Activated T-cell treated with anti-CD3 and anti-CD28 coated beads for 4 hours (primary cell): Measurements from ENCODE around the gene ELMO1.

Source experiments
- DNase-seq: peaks from one replicate; pipeline ENCODE4 v3.0.0-alpha.2; 2020

Gene ELMO1

DNA sequence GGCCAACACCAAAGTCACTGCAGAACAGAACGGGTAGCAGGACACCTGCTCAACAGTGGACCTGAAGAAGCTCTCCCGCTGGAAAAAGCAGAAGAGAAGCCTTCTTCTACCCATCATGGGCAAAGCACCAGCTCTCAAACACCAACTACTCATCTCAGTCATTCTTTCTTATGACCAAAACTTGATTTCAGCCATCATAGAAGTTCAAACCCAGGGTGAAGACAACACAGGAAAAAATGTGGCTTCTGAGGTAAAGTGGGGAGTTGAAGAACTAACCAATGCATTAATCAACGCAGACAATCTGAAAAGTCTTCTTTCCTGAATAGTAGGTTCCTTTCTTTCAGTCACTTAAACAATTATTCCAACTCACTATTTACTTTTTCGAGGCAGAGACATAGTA, 83.3 kb downstream of the ELMO1 start:
- no peak for DNase-seq

DNA sequence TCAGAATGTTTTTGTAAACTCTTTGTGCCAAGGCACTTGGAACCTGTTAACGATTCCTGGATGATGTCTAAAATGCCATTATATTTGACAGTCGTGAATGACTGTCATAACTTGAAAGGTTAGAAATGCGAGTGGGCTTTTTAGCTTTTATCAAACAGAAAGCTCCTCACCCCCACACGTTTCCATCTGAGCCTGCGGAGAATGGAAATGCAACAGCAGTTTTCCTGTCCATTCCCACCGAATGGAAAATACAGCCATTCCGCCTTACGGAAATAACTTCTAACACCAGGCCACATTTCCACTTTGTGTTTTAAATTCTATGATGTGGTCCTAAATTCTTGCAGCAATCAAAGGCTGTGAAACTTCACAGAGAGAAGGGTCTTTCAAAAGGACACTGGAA, 83.8 kb downstream of the ELMO1 start:
- no peak for DNase-seq

DNA sequence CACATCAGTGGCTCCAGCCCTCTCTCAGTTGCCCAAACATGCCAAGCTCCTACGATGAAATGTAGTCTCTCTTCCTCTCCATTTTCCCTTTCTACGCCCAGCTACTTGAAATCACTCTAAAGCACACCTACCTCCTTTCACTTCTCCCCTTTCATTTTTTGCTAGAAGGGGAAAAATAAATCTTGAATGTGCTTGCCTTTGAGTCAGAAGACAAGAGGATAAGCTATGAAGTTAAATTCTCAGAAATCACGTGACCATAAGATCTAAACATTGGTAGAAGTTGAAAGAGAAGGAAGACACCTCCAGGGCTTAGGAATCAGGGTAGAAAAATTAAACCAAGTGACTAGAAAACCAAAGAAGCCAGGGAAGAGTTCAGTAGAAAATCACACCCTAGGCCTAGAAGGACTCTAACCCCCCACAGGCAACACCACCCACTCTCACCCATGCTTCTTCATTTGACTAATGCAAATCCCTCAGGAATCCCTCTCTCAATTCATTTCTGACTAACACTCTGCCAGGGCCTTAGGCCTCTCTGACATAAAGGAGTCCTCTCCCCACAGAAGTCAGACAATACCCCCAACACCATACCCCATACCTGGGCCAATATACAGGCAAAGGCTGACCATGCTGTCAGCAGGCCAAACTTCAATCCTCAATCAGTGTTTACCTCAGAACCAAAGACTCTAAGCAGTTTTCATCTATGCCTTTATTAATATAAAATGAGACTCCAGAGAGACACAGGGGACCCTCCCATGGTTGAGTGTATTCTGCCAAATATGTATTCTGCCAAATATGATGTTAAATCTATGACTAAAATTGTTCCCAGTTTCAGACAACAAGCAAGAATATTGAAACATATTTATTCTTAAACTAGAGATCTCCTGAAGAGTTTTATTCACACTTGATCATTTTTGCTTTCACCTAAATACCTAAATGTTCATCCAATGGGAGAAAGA, 84.8 kb downstream of the ELMO1 start:
- DNase-seq = no peak

DNA sequence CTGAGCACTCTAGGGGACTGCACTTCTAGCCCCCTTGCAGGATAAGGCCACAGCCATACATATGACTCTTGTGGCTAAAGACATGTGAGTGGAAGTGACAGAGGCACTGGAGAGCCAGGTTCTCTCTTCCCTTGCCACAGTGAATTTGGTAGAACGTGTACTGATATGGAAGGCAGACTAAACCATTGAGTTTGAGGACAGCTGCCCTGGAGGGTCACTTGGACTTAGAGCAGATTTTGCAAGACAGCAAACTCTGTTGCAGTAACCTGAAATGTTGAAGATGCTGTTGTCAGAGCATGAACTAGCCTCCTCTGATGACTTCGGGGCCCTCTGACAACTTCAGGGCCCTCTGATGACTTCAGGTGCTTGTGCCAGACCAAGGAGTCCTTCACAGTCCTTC, 85.9 kb downstream of the ELMO1 start:
- no peak for DNase-seq

DNA sequence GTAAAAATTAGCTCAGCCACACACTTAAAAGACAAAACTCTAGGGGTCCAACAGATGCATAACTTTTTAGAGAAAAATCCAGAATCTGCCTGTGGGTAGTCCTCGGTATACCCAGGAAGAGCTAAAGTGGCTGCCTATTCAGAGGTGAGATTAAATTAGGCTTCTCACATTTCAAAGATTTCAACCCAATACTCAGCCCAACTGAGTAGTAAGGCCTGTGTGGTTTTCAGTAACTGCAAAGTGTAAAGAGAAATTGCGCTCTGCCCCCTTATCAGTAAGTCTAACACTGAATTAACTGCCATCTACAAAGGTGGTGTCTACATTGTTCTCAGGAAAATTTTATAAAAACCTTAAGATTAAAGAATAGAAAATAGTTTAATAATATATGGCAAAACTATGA, 88.2 kb downstream of the ELMO1 start:
- DNase-seq = no peak

DNA sequence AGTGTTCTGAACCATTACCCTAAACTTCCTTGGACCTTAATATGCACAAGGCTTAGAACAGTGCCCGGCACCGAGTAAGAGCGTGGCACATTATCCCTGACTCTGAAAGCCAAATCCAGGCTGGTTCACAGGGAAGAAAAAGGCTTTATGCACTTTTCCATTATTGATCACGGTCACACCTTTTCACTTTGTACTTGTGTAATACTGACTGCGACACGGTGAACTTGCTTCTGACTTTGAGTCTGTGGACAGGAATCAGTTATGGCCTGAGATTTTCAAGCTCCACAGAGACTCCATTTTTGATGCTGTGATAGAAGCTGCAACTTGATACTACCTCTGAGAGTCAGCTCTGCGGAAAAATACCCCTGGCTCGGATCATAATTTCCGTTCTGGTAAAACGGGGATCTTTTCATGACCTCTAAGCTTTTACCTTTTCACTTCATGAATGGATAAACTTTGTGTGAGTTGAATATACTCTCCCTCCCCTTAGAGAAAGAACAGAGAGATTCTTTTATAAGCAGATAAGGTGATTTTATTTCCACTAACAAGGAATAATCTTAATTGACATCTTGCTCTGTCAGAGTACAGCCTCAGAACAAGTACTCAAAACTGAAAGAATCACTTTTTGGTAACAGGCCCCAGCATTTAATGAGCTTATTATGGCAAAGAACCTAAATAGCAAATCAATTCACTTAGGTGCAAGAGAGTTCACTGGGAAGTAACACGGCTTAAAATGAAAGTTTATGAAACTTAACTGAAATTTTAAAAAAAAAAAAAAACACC, 88.8 kb downstream of the ELMO1 start:
- DNase-seq = no peak

DNA sequence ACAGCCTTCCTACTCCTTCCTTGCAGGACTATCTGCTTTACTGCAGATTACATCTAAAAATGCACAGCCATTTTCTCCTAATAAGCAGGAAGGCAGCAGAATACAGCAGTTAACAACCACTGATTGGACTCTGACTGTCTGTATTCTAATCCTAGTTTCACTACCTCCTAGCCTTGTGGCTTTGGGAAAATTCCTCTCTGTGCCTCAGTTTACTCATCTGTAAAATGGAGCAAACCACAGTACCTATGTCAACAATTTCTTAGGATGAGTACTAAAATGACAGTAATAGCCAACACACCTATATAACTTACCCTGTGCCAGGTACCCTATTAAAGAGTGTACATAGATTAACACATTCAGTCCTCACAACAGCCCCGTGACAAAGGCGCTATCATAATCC, 89.5 kb downstream of the ELMO1 start:
- no peak for DNase-seq

DNA sequence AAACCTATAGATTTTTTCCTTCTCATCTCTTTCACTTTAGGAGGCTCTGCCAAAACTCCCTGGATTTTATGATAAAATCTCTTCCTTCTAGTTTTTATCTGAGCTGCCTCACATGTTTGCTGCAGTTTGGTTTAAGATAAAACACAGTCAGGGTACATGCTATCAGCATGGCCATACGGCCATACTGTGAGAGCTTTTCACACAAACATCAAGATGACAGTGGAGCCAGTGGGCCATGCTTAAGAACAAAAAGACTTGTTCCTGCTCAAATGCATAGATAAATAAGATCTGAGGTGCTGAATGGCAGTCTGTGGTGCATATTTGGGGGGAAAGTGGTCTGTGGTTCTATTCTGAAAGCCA, 91.0 kb downstream of the ELMO1 start:
- DNase-seq = no peak

DNA sequence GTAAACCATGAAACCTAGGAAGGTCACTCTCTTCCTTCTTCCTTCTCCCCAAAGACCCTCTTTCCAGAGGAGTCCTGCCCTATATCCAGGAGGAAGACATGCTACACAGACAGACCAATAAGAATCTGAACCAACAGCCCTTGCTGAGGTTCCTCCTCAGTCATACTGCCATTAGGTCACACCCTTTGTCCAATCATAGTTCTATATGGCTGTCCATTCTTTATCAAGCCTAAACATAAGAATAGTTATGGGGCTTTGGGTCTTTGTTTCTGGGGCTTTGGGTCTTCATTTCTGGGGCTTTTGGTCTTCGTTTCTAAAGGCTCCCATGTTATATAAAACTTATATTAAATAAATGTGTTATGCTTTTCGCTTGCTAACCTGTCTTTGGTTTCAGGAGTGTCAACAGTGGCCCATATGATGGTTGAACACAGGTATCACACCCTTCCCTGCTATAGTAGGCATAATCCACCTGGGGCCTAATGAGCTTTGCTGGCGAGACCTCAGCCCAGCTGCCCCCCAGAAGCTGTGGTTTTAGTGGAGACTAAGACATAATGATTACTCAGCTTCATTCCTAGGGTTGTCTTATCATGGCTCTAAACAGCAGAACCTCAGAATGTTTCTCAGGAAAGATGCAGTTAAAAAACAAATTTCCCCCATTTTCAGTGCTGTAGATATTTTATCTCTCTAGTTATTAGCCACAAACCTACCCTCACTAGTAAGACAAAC, 91.6 kb downstream of the ELMO1 start:
- DNase-seq = no peak

DNA sequence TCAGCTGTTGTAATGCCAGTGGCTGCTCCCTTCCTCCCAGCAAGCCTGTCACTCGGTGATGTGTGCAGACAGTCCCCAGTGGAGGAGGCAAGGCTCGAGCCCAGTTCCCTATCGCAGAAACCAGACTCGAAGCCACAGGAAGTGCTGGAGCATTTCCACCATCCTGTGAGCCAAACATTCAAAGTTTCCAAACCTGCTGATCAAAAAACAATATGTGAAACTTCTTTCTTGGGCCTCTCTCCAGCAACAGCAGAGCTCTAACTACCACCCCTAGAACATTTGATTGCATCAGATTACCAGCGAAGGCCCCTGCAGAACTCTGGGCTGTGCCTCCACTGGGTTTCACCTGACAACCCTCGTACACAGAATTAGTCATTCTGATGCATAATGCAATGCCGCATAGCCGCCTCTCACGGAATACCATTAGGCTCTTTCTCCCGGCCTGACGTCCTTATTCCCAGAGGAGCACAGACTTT, 94.0 kb downstream of the ELMO1 start:
- no peak for DNase-seq

DNA sequence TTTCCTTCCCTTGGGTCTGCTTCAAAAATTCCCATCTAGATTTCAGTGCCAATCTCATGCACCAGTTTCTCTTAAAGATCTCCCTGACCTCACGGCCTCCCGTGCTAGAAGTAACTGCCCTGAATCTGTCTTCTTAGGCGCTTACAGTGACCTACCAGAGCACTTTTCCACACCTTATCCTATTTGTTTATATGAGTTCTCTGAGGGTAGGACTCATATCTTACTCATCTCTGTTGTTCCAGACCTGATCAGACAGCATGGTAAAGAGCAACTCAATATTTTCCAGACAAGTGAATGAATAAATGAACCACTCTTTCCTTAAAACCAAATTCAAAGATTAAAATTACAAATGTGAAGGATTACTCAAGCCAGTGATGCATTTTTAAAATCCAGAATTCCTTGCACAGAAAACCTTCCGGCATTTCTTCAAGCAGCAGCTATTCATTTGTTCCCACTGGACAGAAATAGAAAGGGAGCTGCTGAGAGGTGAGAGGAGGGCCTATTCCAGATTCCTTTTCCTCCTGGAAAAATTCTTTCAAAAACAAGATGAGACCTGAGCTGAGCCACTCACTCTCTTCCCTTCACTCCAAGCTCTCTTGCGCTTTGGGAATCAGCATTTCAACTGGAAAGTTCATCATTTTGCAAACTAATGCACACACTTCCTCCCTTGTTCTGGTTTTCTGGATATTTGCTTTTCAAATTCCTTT, 94.6 kb downstream of the ELMO1 start:
- no peak for DNase-seq

DNA sequence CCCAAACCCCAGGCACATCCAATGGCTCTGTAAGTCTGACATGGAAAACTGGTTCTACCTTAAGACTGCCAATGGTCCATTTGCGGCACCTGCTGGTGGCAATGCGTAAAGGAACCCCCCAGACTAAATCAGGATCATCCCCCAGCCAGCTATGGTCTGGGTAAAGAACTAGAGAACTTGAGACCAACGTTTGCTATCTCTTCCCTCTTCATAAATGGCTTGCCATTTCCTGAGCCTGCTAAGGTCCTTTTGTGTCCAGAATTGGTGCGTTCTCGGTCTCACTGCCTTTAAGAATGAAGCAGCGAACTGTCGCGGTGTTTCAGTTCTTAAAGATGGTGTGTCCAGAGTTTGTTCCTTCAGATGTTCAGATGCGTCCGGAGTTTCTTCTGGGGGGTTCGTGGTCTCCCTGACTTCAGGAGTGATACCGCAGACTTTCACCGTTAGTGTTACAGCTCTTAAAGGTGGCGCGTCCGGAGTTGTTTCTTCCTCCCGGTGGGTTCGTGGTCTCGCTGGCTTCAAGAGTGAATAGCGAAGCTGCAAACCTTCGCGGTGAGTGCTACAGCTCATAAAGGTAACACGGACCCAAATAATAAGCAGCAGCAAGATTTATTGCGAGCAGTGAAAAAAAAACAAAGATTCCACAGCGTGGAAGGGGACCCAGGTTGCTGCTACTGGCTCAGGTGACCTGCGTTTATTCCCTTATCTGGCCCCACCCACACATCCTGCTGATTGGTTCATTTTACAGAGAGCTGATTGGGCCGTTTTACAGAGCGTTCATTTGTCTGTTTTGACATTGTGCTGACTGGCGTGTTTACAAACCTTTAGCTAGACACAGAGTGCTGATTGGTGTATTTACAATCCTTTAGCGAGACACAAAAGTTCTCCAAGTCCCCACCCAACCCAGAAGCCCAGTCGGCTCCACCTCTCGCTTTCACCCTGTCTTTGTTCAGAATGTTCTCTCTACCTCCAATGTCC, 95.4 kb downstream of the ELMO1 start:
- peak; percentile 62 for DNase-seq

DNA sequence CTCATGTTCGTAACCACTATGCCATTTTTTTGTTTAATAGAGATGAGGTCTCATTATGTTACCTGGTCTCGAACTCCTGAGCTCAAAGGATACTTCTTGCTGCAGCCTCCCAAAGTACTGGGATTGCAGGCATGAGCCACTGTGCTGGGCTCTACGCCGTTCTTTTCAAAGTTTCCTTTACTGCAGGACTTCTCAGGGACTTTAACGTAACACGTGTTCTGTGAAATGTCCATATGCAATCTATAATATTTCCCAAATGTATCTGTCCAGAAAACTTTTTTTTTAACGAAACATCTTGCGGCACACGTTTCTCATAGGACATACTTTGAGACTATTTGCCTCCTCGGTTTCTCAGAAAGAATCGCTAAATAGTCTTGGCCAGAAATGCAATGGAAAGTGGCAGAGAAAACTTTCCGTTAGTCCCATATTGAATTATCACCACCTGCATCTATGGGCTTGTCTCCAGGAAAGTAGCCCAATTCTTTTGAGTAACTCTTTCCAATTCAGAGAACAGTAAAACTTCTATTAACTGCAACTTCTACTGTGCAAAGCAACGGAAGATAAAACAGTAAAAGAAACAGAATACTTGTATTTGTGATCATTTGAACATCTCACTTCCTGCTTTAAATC, 96.3 kb downstream of the ELMO1 start:
- no peak for DNase-seq

DNA sequence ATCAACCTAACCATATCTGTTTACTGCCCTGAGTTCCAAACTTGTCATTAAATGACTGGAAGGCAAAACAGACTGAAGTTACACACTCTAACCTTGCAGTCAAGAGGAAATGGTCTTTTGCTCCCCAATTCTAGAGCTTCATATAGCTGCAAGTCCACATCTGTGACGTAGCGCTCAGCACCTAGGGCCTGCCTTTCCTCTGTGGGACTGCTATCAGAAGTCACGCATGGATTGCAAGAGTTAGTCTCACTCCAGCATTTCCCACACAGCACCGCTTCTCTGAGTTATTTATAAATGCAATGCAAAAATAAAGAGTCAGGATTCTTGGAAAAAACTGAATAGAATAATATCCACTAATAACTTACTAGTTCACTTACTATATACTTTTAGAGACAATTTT, 96.9 kb downstream of the ELMO1 start:
- no peak for DNase-seq

DNA sequence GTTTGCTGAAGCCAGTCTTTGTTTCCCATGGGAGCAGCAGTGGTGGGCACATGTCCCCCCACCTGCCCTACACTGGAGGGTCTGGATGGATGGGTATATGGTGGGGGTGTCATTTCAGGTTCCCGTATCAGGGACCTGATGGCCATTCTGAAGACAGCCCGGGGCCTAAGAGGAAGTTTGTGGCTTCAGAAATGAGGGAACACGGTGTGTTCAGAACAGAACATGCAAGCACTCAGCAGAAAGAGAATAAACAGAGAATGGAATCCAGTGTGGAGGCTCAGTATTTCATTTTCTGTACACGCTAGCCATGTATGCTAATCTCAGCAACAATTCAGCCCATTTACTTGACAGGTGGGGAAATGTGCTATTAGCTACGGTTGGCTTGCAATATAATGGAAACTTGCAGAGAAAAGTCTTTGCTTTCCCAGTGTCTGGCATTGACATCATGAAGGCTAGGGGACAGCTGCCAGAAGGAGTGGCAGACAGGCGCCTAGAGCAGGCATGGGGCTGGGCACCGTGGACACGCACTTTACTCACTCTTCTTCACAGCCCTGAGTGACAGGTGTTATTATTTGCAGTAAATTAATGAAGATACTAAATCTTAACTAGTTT, 98.6 kb downstream of the ELMO1 start:
- DNase-seq = no peak

DNA sequence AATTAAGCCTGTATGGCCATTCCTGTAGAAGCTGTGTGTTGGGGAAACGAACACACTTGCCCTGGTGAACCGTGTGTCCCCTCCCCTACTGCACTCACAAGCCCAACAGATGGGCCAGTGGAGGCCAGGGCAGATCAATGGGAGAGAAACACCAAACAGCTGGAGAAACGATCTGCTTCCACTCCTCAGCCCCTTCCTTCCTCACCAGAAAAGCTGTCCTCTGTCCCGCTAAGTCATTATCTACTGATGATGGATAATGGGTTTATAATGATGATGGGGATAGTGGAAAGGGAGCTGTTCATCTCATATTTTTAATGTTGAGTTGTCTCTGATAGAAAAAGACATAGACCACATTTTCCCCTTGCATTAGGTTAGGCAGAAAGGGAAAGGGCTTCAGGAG, 99.7 kb downstream of the ELMO1 start:
- DNase-seq = no peak

DNA sequence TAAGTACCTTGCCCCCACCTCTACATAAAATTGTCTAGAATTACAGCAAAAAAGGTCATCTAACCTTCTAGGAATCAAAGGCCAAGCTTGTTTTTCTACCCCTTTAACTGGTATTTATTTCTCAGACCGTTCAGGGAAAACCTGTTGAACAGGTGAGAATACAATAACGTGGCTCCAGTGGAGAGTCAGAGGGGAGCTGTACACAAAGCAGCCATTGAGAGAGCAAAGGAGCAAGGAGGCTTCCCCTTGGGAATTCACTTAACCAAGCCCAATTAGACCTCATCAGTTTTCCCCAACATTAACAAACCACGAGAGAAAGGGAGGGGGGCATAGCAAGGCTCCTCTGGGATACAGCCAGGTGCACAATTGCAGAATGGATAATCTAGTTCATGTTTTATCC, 101.9 kb downstream of the ELMO1 start:
- no peak for DNase-seq

DNA sequence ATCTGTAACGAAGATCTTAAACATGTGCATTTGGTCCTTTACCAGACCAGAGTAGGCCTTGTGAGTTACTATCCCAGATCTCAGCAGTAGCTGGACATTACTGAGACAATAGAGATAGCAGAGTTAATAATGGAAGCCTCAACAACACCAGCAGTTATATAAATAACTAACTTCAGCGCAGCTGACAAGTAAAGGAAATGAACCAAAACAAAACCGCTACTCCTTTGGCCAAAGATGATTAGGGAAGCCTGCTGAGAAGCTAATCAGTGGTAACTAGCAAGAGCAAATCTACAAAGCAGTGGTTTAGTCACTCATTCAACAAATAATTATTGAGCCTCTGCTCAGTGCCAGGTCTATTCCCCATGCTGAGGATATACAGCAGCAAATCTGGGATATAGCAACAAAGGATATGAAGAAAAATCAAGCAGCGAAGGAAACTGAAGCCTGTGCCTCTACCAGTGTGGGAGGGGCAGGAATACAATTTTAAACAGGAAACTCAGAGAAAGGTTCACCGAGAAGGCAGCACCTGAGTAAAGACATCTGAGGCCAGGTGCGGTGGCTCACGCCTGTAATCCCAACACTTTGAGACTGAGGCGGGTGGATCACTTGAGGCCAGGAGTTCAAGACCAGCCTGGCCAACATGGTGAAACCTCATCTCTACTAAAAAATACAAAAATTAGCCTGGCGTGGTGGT, 103.6 kb downstream of the ELMO1 start:
- no peak for DNase-seq

DNA sequence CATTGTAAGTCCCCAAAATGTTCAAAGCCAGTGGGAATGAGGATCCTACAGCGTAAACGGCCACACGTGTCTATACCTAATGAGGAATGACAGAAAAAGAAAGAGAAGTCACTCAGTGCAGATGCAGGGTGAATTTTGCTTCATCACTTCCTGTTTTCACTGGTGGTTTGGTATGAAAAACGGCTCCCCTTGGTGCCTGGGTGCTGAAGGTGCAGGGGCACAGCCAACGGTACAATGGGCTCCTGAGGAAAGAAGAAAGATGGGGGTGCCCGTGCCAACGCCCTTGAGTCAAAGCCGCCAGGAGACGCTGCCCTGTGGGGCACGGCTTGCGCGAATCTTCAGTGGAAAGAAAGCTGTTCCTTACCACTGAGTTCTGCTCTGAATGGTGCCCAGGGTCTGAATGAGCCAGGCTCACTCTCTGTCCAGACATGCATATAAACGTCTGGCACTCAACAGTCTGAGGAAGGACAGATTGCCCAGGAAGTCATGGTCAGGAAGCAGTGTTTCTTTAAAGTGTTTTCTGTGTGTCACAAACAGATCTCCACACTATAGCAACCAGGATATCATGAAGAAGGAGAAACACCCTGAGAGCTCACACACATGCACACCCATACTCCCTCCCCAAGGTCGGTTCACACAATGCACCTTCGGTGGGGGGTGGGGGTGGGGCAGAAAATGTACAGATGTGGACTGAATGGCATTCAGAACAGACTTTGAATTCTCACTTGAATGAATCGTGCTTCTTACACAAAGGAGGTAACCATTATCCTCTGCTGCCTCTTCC, 105.8 kb downstream of the ELMO1 start:
- DNase-seq = peak; percentile 55
